Measurements from ENCODE around the gene KRT7.

The KRT7 gene

DNA sequence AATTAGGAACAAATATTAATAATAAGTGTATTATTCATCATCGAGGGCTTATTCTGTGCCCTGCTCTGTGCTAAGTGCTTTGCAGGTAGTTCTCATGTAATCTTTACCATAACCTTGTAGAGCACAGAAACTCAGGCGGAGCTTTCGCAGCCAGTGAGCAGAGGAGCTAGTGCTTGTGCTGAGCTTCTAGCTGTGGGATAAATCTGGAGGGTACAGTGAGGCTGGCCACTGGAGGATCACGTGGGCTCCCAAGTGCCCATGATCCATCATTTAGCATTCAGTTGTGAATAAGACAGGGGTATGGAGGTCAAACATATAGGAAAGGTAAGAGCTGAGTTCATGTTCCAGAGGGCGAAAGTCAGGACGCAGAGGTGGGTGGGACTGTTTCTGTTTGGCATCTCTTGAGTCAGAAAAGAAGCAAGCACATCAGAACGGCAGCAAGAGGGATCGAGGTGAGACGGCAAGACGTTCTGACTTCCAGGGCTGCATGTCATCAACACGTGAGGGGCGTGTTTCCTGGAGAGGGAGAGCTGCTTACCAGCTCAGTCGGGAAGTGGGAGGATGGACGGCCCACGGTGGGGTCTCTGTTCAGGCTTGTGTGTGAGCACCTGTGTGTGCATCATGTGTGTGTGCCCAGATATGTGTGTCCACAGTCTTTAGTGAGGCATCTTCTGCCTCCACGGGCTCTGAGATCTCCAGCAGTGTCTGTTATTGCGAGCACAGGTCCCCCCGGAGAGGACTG lies 24.4 kb upstream of the KRT7 start:
- Histone ChIP-seq H3K9me3 (ENCODE audit: control insufficient read depth, low read depth, low read length) (no peaks in the 10 kb centered on the region), H3K9ac (ENCODE audit: low read length) (no peak overlapping the region), H3K27me3 (ENCODE audit: control insufficient read depth, insufficient read depth, low read length) (no peaks in the 10 kb centered on the region), H3K27ac (ENCODE audit: low read length) (no peak overlapping the region), H3K36me3 (ENCODE audit: control insufficient read depth, low read depth, low read length) (no peaks in the 10 kb centered on the region), H3K4me1 (ENCODE audit: control insufficient read depth, low read depth, low read length) (no peaks in the 10 kb centered on the region), H3K4me3 (ENCODE audit: low read length) (no peak overlapping the region)

DNA sequence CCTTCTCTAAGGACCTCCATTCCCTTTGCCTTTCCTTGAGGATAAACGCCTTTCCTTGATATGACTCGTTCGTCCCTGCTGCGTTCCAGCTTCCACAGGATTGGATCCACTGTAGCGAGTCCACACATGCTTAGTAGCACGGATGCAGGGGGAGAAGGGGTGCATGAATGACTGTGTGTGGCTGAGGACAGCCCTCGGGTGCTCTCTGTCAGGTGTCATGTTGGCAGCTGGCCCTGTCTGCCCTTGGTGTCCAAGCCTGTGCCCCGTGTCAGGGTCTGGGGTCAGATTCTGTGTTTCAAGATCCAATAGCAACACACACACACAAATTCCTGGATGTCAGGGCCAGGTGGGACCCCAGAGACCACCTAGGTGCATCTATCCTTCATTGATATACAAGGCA lies 23.7 kb upstream of the KRT7 start:
- Histone ChIP-seq H3K9me3 (ENCODE audit: control insufficient read depth, low read depth, low read length) (no peaks in the 10 kb centered on the region), H3K36me3 (ENCODE audit: control insufficient read depth, low read depth, low read length) (no peaks in the 10 kb centered on the region), H3K4me1 (ENCODE audit: control insufficient read depth, low read depth, low read length) (no peaks in the 10 kb centered on the region), H3K27ac (ENCODE audit: low read length) (no peak overlapping the region), H3K9ac (ENCODE audit: low read length) (no peak overlapping the region), H3K4me3 (ENCODE audit: low read length) (no peak overlapping the region), H3K27me3 (ENCODE audit: control insufficient read depth, insufficient read depth, low read length) (no peaks in the 10 kb centered on the region)

DNA sequence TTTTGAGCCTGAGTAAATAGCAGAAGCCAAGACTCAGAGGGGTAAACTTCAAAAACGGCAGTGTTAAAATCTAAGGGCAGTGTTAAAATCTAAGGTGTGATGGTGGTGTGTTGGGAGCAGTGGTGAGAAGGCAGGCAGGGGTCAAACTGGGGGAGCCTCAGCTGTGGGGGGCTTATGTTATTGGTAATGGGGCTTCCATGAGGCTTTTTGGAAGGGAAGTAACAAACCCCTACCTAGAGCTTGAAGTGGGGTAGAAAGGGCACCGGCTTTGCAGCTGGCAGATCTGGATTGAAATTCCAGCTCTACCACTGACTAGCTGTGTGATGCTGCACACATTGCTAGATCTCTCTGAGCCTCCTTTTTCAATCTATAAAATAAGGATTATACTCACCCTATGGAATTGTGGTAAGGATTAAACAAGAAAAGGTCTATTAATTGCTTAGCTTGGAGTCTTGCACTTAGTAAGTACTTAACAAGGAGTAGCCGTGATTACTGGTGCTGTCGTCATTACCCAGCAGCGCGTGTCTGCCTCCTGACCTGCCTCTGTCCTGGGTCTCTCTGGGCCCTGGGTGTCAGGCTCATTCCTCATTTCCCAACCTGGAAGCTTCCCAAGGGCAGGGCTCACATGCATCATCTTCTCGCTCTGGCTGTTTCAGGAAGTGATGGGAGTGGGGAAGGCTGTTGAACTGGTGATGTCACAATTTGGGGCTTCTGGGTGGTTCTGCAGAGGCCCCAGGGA lies 22.7 kb upstream of the KRT7 start:
- Histone ChIP-seq H3K9me3 (ENCODE audit: control insufficient read depth, low read depth, low read length) (no peaks in the 10 kb centered on the region), H3K4me3 (ENCODE audit: low read length) (no peak overlapping the region), H3K4me1 (ENCODE audit: control insufficient read depth, low read depth, low read length) (no peaks in the 10 kb centered on the region), H3K27me3 (ENCODE audit: control insufficient read depth, insufficient read depth, low read length) (no peaks in the 10 kb centered on the region), H3K27ac (ENCODE audit: low read length) (no peak overlapping the region), H3K9ac (ENCODE audit: low read length) (no peak overlapping the region), H3K36me3 (ENCODE audit: control insufficient read depth, low read depth, low read length) (no peaks in the 10 kb centered on the region)

DNA sequence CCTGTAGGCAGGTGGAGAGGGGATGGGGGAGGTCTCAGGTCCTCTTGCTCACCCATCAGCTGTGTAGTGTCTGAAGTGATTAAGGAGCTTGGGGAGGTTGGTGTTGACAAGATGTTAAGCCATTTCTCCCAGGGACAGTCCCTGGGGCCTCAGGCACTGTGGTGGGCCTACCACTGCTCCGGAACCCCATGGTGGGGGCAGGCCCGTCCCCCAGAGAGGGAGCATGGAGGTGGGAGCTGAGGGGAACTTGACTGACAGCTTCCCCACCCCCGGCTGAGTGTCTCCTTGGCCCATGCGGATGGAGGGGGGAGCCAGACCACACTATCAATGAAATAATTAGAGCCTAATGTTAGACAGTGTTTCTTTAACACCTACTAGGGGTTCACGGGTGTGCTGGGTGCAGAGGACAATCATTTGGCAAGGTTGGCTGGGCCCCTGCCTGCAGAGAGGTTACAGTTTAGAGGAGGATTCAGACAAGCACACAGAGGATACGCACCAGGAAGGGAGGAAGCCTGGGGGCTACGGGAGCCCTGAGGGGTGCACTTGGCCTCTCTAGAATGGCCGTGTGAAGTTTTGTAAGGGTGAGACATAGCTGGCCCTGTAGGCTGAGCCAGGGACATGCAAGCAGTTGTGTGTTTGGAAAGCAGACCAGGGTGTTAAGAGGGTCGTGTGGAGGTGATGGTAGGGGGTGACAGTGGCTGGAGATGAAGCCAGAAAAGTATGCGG lies 22.0 kb upstream of the KRT7 start:
- no peak overlapping the region for H3K9ac ChIP-seq (ENCODE audit: low read length)
- H3K4me1 ChIP-seq (ENCODE audit: control insufficient read depth, low read depth, low read length) = no peaks in the 10 kb centered on the region
- H3K27me3 ChIP-seq (ENCODE audit: control insufficient read depth, insufficient read depth, low read length) = no peaks in the 10 kb centered on the region
- H3K36me3 ChIP-seq (ENCODE audit: control insufficient read depth, low read depth, low read length) = no peaks in the 10 kb centered on the region
- no peaks in the 10 kb centered on the region for H3K9me3 ChIP-seq (ENCODE audit: control insufficient read depth, low read depth, low read length)
- no peak overlapping the region for H3K27ac ChIP-seq (ENCODE audit: low read length)
- no peak overlapping the region for H3K4me3 ChIP-seq (ENCODE audit: low read length)

DNA sequence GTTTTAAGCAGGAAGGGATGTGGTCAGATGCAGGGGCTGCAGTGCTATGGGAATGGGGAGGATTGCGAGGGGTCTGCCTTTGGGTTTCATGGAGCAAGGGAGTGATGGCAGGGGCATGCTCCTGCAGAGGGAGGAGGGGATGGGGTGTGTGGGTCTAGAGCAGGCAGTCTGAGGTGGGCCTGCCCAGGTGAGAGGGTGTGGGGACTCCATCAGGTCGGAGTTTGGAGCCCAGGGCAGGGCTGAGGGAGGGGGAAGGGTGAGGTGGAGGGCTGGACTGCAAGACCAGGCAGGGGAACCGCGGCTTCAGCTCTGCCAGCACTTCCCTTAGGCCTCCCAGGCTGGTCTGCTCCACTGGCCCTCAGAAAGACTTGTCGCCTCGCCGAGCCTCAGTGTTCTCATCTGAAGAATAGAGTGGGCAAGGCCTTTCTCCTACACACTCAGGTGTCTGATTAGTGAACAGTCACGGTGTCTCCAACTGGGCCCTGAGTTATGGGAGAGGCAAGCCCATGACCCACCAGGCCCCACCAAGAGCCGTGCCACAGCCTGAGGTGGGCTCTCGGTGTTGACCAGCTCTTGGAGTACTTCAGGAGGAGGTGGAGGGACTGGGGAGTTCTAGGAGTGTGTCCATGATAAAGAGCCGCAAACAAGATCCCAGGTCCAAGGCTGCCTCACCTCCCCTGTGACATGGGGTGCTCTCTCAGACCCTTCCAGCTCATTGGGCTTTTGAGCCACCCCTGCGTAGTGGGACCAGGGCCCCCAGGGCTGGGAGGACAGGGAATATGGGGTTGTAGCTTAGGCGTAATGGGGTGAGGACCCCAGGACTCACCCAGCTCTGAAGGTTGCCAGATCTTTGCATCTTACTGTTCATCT lies 21.1 kb upstream of the KRT7 start:
- Histone ChIP-seq H3K9me3 (ENCODE audit: control insufficient read depth, low read depth, low read length) (no peaks in the 10 kb centered on the region), H3K9ac (ENCODE audit: low read length) (no peak overlapping the region), H3K4me3 (ENCODE audit: low read length) (no peak overlapping the region), H3K27ac (ENCODE audit: low read length) (no peak overlapping the region), H3K4me1 (ENCODE audit: control insufficient read depth, low read depth, low read length) (no peaks in the 10 kb centered on the region), H3K36me3 (ENCODE audit: control insufficient read depth, low read depth, low read length) (no peaks in the 10 kb centered on the region), H3K27me3 (ENCODE audit: control insufficient read depth, insufficient read depth, low read length) (no peaks in the 10 kb centered on the region)

DNA sequence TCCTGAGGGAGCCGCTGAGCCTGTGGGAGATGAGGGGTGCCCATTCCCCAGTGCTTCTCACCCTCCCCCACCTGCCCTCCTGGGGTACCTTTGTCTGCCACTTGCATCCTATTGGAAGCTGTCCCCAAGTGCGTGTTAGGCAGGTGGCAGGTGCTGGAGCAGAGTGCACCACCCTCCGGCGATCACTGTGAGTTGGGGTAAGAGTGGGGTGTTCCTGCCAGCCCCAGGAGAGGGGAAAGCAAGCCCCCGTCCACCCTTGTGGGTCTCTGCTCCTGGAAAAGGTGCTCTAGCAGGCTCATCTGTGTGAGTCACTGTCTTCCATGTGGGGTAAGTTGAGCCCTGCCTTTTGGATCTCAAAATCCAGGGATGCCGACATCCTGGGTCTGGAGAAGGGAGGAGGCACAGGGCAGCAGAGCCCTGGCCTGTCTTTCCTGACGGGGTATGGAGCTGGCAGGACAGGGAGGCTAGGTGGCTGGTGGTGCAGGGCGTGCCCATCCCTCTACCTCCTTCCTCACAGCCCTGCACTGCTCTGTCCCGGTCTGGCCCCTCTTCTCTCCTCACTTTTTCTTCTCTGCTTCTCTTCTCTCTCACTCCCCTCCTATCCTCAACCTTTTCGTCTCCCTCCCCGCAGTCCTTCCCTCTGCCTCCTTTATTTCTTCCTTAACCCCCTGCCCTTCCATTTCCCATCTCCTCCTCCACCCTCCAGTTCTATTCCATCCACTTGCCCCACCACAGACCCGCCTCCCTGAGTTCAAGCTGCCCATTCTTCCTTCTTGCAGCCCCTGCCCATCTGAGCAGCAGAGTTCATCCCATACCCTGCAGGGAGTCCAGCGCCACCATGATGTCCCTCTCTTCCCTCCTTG lies 20.1 kb upstream of the KRT7 start:
- H3K36me3 ChIP-seq (ENCODE audit: control insufficient read depth, low read depth, low read length) = no peaks in the 10 kb centered on the region
- no peaks in the 10 kb centered on the region for H3K9me3 ChIP-seq (ENCODE audit: control insufficient read depth, low read depth, low read length)
- H3K27me3 ChIP-seq (ENCODE audit: control insufficient read depth, insufficient read depth, low read length) = no peaks in the 10 kb centered on the region
- no peak overlapping the region for H3K4me3 ChIP-seq (ENCODE audit: low read length)
- H3K9ac ChIP-seq (ENCODE audit: low read length) = no peak overlapping the region
- no peaks in the 10 kb centered on the region for H3K4me1 ChIP-seq (ENCODE audit: control insufficient read depth, low read depth, low read length)
- no peak overlapping the region for H3K27ac ChIP-seq (ENCODE audit: low read length)

DNA sequence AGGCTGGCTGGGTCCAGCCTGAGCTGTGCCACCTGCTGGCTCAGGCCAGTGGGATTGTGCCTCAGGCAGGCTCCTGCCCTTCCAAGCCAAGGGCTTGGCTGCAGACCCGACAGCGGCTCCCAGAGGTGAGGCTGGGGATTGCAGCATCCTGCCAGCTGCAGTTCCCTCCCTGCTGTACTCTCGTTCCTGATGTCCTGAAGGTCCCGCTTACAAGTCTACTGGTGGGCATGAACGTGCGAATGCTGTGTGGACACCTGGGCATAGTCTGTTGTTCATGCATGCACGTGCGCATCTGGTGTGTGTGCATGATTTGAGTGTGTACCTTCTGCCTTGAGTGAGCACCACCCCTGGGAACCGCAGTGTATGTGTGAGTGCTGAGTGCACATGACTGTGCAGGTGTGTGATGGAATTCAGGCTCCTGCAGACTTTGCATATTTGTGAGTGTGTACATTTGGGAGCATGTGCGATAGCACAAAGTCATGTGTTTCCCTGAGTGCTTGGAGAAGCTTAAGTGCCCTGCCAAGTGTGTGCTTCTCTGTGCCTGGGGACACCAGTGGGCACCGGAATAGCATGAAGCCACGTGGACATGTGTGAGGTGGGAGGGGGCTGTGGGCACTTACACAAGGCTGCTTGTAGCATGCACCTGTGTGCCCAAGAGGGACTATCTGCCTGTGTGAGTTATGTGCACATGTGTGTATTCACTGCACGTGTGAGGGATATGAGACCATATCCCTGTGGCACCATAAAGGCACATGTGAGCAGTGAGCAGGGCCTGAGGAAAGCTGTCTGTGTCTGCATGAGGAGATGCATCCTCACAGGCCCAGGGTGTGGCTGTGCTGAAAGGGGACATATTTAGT lies 19.3 kb upstream of the KRT7 start:
- no peak overlapping the region for H3K9ac ChIP-seq (ENCODE audit: low read length)
- H3K27ac ChIP-seq (ENCODE audit: low read length) = no peak overlapping the region
- H3K4me3 ChIP-seq (ENCODE audit: low read length) = no peak overlapping the region
- H3K36me3 ChIP-seq (ENCODE audit: control insufficient read depth, low read depth, low read length) = no peaks in the 10 kb centered on the region
- no peaks in the 10 kb centered on the region for H3K9me3 ChIP-seq (ENCODE audit: control insufficient read depth, low read depth, low read length)
- no peaks in the 10 kb centered on the region for H3K4me1 ChIP-seq (ENCODE audit: control insufficient read depth, low read depth, low read length)
- no peaks in the 10 kb centered on the region for H3K27me3 ChIP-seq (ENCODE audit: control insufficient read depth, insufficient read depth, low read length)

DNA sequence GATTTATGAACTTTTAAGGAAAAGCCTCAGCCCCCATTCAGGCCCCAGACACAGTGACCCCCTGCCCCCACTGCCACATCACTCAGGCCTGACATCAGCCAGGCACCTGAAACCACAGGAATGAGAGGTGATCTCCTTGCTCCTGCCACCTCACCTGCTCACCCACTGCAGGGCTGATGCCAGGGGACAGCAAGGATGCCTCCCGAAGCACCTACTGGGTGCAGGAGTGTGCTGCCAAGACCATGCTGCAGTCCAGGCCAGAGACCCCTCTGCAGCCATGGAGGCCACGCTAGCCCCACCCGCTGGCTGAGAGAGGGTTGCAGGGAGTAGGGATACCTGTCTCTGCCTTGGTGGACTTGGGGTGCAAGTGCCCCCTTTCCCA lies 18.6 kb upstream of the KRT7 start:
- Histone ChIP-seq H3K27ac (ENCODE audit: low read length) (no peak overlapping the region), H3K36me3 (ENCODE audit: control insufficient read depth, low read depth, low read length) (no peaks in the 10 kb centered on the region), H3K4me3 (ENCODE audit: low read length) (no peak overlapping the region), H3K27me3 (ENCODE audit: control insufficient read depth, insufficient read depth, low read length) (no peaks in the 10 kb centered on the region), H3K9ac (ENCODE audit: low read length) (no peak overlapping the region), H3K9me3 (ENCODE audit: control insufficient read depth, low read depth, low read length) (no peaks in the 10 kb centered on the region), H3K4me1 (ENCODE audit: control insufficient read depth, low read depth, low read length) (no peaks in the 10 kb centered on the region)

DNA sequence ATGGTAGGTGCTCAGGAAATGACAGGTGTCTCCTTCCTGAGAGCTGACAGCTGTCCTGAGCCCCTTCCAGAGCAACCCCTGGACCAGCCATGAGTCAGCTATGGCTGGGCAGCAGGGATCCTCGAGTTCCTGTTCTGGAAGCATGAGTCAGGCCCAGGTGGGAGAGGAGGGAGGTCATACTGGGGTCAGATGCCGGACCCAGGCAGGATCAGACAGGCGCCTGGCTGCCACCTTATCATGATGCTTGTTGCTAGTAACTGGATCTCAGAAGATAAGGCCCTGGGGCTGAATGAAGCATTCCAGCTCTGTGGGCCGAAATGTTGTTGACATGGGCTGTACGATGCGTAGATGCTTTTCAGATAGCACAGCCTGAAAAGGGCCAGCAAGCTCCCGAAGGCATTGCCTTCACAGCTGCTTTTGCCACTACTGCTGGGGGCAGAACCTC lies 17.4 kb upstream of the KRT7 start:
- Histone ChIP-seq H3K9ac (ENCODE audit: low read length) (no peak overlapping the region), H3K27me3 (ENCODE audit: control insufficient read depth, insufficient read depth, low read length) (no peaks in the 10 kb centered on the region), H3K4me1 (ENCODE audit: control insufficient read depth, low read depth, low read length) (no peaks in the 10 kb centered on the region), H3K4me3 (ENCODE audit: low read length) (no peak overlapping the region), H3K36me3 (ENCODE audit: control insufficient read depth, low read depth, low read length) (no peaks in the 10 kb centered on the region), H3K9me3 (ENCODE audit: control insufficient read depth, low read depth, low read length) (no peaks in the 10 kb centered on the region), H3K27ac (ENCODE audit: low read length) (no peak overlapping the region)

DNA sequence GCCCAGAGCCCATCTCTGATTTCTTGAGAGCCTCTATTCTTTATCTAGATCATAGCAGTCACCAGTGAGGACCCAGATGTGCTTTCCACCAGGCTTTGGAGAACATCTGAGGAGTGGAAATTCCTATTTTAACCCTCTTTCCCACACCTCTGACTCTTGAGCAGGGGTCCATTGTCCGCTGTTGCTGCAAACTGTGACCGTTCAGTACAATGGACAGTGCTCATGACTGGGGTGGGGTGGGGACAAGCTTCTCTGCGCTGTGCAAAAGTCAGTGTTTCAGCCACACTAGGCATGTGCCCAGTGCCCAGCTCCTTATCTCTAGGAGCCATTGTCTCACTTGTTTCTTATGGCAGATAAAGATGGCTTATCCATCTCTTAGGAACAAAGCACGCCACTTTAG lies 16.9 kb upstream of the KRT7 start:
- Histone ChIP-seq H3K4me1 (ENCODE audit: control insufficient read depth, low read depth, low read length) (no peaks in the 10 kb centered on the region), H3K27ac (ENCODE audit: low read length) (no peak overlapping the region), H3K27me3 (ENCODE audit: control insufficient read depth, insufficient read depth, low read length) (no peaks in the 10 kb centered on the region), H3K9me3 (ENCODE audit: control insufficient read depth, low read depth, low read length) (no peaks in the 10 kb centered on the region), H3K9ac (ENCODE audit: low read length) (no peak overlapping the region), H3K36me3 (ENCODE audit: control insufficient read depth, low read depth, low read length) (no peaks in the 10 kb centered on the region), H3K4me3 (ENCODE audit: low read length) (no peak overlapping the region)
